Neural cell (in vitro differentiated cells): ENCODE measurements around the gene IL17REL. TPM values are rescaled to one million over a fixed set of nuclear protein-coding genes. Genes with fewer than 3 reads are reported as not detected.

Experiments
- H2AFZ ChIP-seq: fragments of 200-600, 300-800 bp; sonication (generic), shearing (Covaris generic); 2 replicates; pipeline ENCODE4 v1.6.0; 2014; ENCODE audit warnings: low read depth, mild to moderate bottlenecking, antibody characterized with exemption, low read length, moderate library complexity
- H3F3A ChIP-seq: fragments of 200-600 bp; shearing (Covaris generic); 2 replicates; pipeline ENCODE4 v1.6.1; 2016; ENCODE audit warnings: mild to moderate bottlenecking, moderate library complexity, mixed read lengths, antibody characterized with exemption, low read length; ENCODE audit not compliant: insufficient read depth, poor library complexity, severe bottlenecking
- H3K27ac ChIP-seq: fragments of 200-600, 300-800 bp; sonication (generic), shearing (Covaris generic); 2 replicates; pipeline ENCODE4 v1.5.1; 2014; ENCODE audit warnings: mild to moderate bottlenecking, low read length, moderate library complexity
- H3K27me3 ChIP-seq: fragments of 300-800, 200-600 bp; sonication (generic), shearing (Covaris generic); 2 replicates; pipeline ENCODE4 v1.6.0; 2014; ENCODE audit warnings: mild to moderate bottlenecking, low read depth, low read length, moderate library complexity; ENCODE audit not compliant: insufficient read depth
- H3K36me3 ChIP-seq: fragments of 300-800, 200-600 bp; sonication (generic), shearing (Covaris generic); 2 replicates; pipeline ENCODE4 v1.5.1; 2014; ENCODE audit warnings: mild to moderate bottlenecking, antibody characterized with exemption, low read length, moderate library complexity; ENCODE audit not compliant: insufficient read depth
- H3K4me2 ChIP-seq: fragments of 300-800, 200-600 bp; sonication (generic), shearing (Covaris generic); 2 replicates; pipeline ENCODE4 v1.6.0; 2014; ENCODE audit warnings: mild to moderate bottlenecking, low read length
- H3K4me3 ChIP-seq: fragments of 300-800, 200-600 bp; sonication (generic), shearing (Covaris generic); 2 replicates; pipeline ENCODE4 v1.5.1; 2014; ENCODE audit warnings: mild to moderate bottlenecking, low read length, moderate library complexity
- H3K79me2 ChIP-seq: fragments of 200-600 bp; shearing (Covaris generic); replicated peaks from 2 replicates; pipeline ENCODE4 v1.6.0; 2014; ENCODE audit warnings: mild to moderate bottlenecking, low read length, moderate library complexity; ENCODE audit not compliant: insufficient read depth
- H3K9ac ChIP-seq: fragments of 300-800, 200-600 bp; sonication (generic), shearing (Covaris generic); 2 replicates; pipeline ENCODE4 v1.6.1; 2016; ENCODE audit warnings: mild to moderate bottlenecking, low read length, mixed read lengths
- H3K9me2 ChIP-seq: fragments of 200-600 bp; shearing (Covaris generic); 2 replicates; pipeline ENCODE4 v1.6.1; 2016; ENCODE audit warnings: mild to moderate bottlenecking, low read length, mixed read lengths; ENCODE audit not compliant: insufficient read depth
- H3K9me3 ChIP-seq: fragments of 200-600, 300-800 bp; sonication (generic), shearing (Covaris generic); 2 replicates; pipeline ENCODE4 v1.6.1; 2016; ENCODE audit warnings: mild to moderate bottlenecking, mixed run types, low read length, moderate library complexity, mixed read lengths
- H4K20me1 ChIP-seq: fragments of 200-600 bp; shearing (Covaris generic); 2 replicates; pipeline ENCODE4 v1.6.1; 2016; ENCODE audit warnings: mild to moderate bottlenecking, mixed run types; ENCODE audit not compliant: insufficient read depth
- EP300 ChIP-seq: fragments of 450-650 bp; conservative IDR thresholded peaks from 2 replicates; pipeline ENCODE4 v1.6.1; 2014; ENCODE audit warnings: antibody characterized with exemption, mild to moderate bottlenecking, moderate library complexity; ENCODE audit not compliant: poor library complexity, severe bottlenecking
- EZH2 ChIP-seq: fragments of 200-600, 300-800 bp; shearing (Covaris generic), sonication (generic); IDR thresholded peaks from 2 replicates; pipeline ENCODE4 v1.6.1; 2014; ENCODE audit warnings: antibody characterized with exemption, low read length, borderline replicate concordance, mild to moderate bottlenecking; ENCODE audit not compliant: insufficient read depth, poor library complexity, severe bottlenecking
- MXI1 ChIP-seq: fragments of 450-650 bp; conservative IDR thresholded peaks from 2 replicates; pipeline ENCODE4 v1.6.1; 2014; ENCODE audit warnings: antibody characterized with exemption, mild to moderate bottlenecking; ENCODE audit not compliant: poor library complexity, severe bottlenecking
- POLR2AphosphoS5 ChIP-seq: IDR thresholded peaks from 2 replicates; pipeline ENCODE4 v1.6.1; 2012
- RAD21 ChIP-seq: fragments of 450-650 bp; conservative IDR thresholded peaks from 2 replicates; pipeline ENCODE4 v1.6.1; 2014; ENCODE audit warnings: antibody characterized with exemption, mild to moderate bottlenecking, moderate library complexity
- REST ChIP-seq: IDR thresholded peaks from 2 replicates; pipeline ENCODE4 v1.6.1; 2012; ENCODE audit warnings: borderline replicate concordance
- SMC3 ChIP-seq: fragments of 450-650 bp; conservative IDR thresholded peaks from 2 replicates; pipeline ENCODE4 v1.6.1; 2014; ENCODE audit warnings: antibody characterized with exemption, mild to moderate bottlenecking, moderate library complexity; ENCODE audit not compliant: poor library complexity
- TAF1 ChIP-seq: IDR thresholded peaks from 2 replicates; pipeline ENCODE4 v1.6.1; 2012; ENCODE audit warnings: low read depth
- polyA plus RNA-seq: library from polyadenylated mRNA; depleted of rRNA; stranded (reverse); fragments of >200 nt; gene quantifications from 2 replicates; pipeline ENCODE4 v1.2.3, GENCODE V29; 2014
- TF ChIP-seq, protein P1 (sequence below): fragments of 450-650 bp; IDR thresholded peaks from 2 replicates; pipeline ENCODE4 v1.5.1; 2014; ENCODE audit warnings: antibody characterized with exemption, mild to moderate bottlenecking, moderate library complexity; ENCODE audit not compliant: poor library complexity, severe bottlenecking

IL17REL gene
- polyA plus RNA-seq, 1 donor from 2014 or later: not detected

DNA sequence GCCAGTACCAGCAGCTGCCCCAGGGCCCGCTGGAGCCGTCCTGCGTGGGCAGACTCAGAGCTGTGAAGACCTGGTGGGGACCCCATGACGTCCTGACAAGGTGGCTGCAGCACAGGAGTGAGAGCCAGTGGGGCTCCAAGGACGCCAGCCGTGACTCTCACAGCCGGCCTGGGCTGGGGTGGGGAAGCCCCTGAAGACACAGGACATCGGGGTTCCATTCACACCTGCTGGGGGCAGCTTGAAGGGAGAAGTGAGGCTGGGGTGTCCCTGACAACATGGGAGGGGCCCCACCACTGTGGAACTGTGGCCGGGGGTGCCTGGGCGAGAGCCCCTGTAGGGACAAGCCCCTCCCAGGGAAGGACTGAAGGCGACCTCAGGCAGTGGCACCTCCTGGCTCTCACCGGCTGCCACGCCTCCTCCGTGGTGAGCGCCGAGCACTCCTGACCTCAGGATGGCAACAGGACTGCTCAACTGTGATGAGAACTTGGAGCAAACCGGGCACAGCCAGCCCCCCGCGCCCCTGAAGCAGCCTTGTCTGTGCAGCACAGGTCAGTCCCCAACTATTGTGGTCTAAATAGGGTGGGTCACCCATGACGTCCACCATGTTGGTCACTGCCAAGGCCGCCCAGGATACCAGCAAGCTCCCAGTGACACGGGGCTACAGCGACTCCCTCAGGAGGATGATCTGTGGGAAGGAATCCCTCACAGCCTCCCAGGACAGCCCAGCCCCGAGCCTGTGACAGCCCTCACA, 22.7 kb upstream of the IL17REL start:
- Histone ChIP-seq H3F3A (no peaks in the 10 kb centered on the region), H3K27me3 (no peaks in the 10 kb centered on the region), H3K27ac (no peak overlapping the region), H3K4me2 (no peak overlapping the region), H3K9me3 (no peaks in the 10 kb centered on the region), H2AFZ (no peak overlapping the region), H3K4me3 (no peak overlapping the region), H3K79me2 (no peaks in the 10 kb centered on the region), H4K20me1 (no peaks in the 10 kb centered on the region), H3K36me3 (no peaks in the 10 kb centered on the region), H3K9ac (no peak overlapping the region), H3K9me2 (no peaks in the 10 kb centered on the region)
- TF ChIP-seq EP300: no peak
- no peak for TF ChIP-seq EZH2
- TF ChIP-seq TAF1: no peak
- TF ChIP-seq MXI1: no peak
- no peak for TF ChIP-seq POLR2AphosphoS5
- TF ChIP-seq, protein P1, sequence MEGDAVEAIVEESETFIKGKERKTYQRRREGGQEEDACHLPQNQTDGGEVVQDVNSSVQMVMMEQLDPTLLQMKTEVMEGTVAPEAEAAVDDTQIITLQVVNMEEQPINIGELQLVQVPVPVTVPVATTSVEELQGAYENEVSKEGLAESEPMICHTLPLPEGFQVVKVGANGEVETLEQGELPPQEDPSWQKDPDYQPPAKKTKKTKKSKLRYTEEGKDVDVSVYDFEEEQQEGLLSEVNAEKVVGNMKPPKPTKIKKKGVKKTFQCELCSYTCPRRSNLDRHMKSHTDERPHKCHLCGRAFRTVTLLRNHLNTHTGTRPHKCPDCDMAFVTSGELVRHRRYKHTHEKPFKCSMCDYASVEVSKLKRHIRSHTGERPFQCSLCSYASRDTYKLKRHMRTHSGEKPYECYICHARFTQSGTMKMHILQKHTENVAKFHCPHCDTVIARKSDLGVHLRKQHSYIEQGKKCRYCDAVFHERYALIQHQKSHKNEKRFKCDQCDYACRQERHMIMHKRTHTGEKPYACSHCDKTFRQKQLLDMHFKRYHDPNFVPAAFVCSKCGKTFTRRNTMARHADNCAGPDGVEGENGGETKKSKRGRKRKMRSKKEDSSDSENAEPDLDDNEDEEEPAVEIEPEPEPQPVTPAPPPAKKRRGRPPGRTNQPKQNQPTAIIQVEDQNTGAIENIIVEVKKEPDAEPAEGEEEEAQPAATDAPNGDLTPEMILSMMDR: no peak
- no peak for TF ChIP-seq RAD21
- TF ChIP-seq REST: no peak
- no peak for TF ChIP-seq SMC3

GRCh38 chr22:50034126-50035081, 21.8 kb upstream of the IL17REL start:
- H4K20me1 ChIP-seq: no peaks in the 10 kb centered on the region
- no peaks in the 10 kb centered on the region for H3K9me3 ChIP-seq
- TF ChIP-seq RAD21 (no peak), EZH2 (no peak), POLR2AphosphoS5 (no peak), TAF1 (no peak), MXI1 (no peak), SMC3 (no peak), REST (no peak), EP300 (no peak)
- TF ChIP-seq, protein P1: no peak
- H3K79me2 ChIP-seq: no peaks in the 10 kb centered on the region
- H3K27me3 ChIP-seq: peaks cover 7% of the 10 kb centered on the region
- no peak overlapping the region for H3K9ac ChIP-seq
- H3K9me2 ChIP-seq: no peaks in the 10 kb centered on the region
- H2AFZ ChIP-seq: no peak overlapping the region
- H3F3A ChIP-seq: no peaks in the 10 kb centered on the region
- no peak overlapping the region for H3K4me2 ChIP-seq
- no peak overlapping the region for H3K27ac ChIP-seq
- no peaks in the 10 kb centered on the region for H3K36me3 ChIP-seq
- H3K4me3 ChIP-seq: no peak overlapping the region
